ENCODE data around the gene ZC3H18. TPM values are rescaled to one million over a fixed set of nuclear protein-coding genes. Genes with fewer than 3 reads are reported as not detected.

Gene ZC3H18
- total and polyA plus RNA-seq, 2 of the 4 experiments (the other 2 are of a cell fraction) = 3.4 to 21.3 TPM

- no peak overlapping the region for H2BK15ac ChIP-seq (ENCODE audit: low read depth, low read length)
- TF ChIP-seq FOS (IDR thresholded peaks at IDR 0.05; ENCODE audit: low read depth, low read length) (no peak), NFE2L2 (IDR thresholded peaks at IDR 0.05; ENCODE audit: low read depth, low read length) (no peak), USF2 (IDR thresholded peaks at IDR 0.05; ENCODE audit: low read depth, low read length) (no peak), BHLHE40 (IDR thresholded peaks at IDR 0.05; ENCODE audit: low read depth, low read length) (no peak), SMC3 (IDR thresholded peaks at IDR 0.05; ENCODE audit: low read depth, low read length) (no peak), CHD1 (IDR thresholded peaks at IDR 0.05; ENCODE audit: low read depth, low read length) (no peak), MAFK (IDR thresholded peaks at IDR 0.05; ENCODE audit: low read depth, low read length) (no peak), MXI1 (IDR thresholded peaks at IDR 0.05; ENCODE audit: borderline replicate concordance, low read depth, low read length) (no peak), CTCF (conservative IDR thresholded peaks at IDR 0.05; ENCODE audit: low read depth, low read length) (no peak), RFX5 (IDR thresholded peaks at IDR 0.05; ENCODE audit: low read depth, low read length) (no peak), RAD21 (IDR thresholded peaks at IDR 0.05; ENCODE audit: low read length) (no peak), CEBPB (IDR thresholded peaks at IDR 0.05; ENCODE audit: low read depth, low read length) (no peak), RCOR1 (IDR thresholded peaks at IDR 0.05; ENCODE audit: insufficient replicate concordance, low read length) (no peak), MAZ (IDR thresholded peaks at IDR 0.05; ENCODE audit: borderline replicate concordance, low read depth, low read length) (no peak)
- 35% methylated on average over 2 of the region's 8 CpGs; no CpG with 5 or more reads in 1 of the 2 experiments for WGBS, 2 experiments (ENCODE audit: extremely low coverage in 2 of 2, insufficient read length in 1 of 2)
- no peaks in the 10 kb centered on the region for H3K4me1 ChIP-seq (ENCODE audit: control insufficient read depth, insufficient read depth, low read length)
- no peak overlapping the region for H4K8ac ChIP-seq (ENCODE audit: low read depth in 2 of 2, low read length in 2 of 2)
- in situ Hi-C loops (cut with MboI; ENCODE audit: low sequenced_read_pairs) (no loop called here), dilution Hi-C loops (cut with HindIII; ENCODE audit: low sequenced_read_pairs, unreplicated experiment) (no loop called here), intact Hi-C loops (cut with micrococcal nuclease) (no loop called here)
- H3K9me1 ChIP-seq (ENCODE audit: insufficient read depth, low read length) = no peaks in the 10 kb centered on the region
- DNase-seq (no peak), ATAC-seq (ENCODE audit: low read depth) (no peak)
- POLR2A ChIA-PET (ENCODE audit: unreplicated experiment) = no interaction called here
- no peak overlapping the region for H2AK9ac ChIP-seq (replicated peaks; ENCODE audit: low read depth, low read length, poor library complexity)
- no peaks in the 10 kb centered on the region for H4K20me1 ChIP-seq (ENCODE audit: insufficient read depth, low read length)
- no peak overlapping the region for H2BK120ac ChIP-seq (ENCODE audit: low read depth, low read length)
- CTCF ChIA-PET = no interaction called here
- H2BK20ac ChIP-seq (ENCODE audit: low read depth, low read length) = no peak overlapping the region
- H3K23ac ChIP-seq (ENCODE audit: low read depth, low read length) = no peak overlapping the region
- no peak overlapping the region for H3K4me2 ChIP-seq (ENCODE audit: low read depth, low read length)
- H2AK5ac ChIP-seq (ENCODE audit: low read depth, low read length) = no peak overlapping the region
- H3K9me3 ChIP-seq (ENCODE audit: control insufficient read depth, insufficient read depth, low read length) = peaks cover 34% of the 10 kb centered on the region
- H2BK5ac ChIP-seq (ENCODE audit: low read depth, low read length, poor library complexity, severe bottlenecking) = no peak overlapping the region
- H2AFZ ChIP-seq (replicated peaks; ENCODE audit: low read length, poor library complexity) = no peak overlapping the region
- H4K91ac ChIP-seq (ENCODE audit: insufficient read depth, low read depth, low read length) = no peak overlapping the region
- H3K18ac ChIP-seq (ENCODE audit: low read depth, low read length) = no peak overlapping the region
- no peak overlapping the region for H4K5ac ChIP-seq (ENCODE audit: low read depth, low read length)
- H3K79me1 ChIP-seq (ENCODE audit: low read depth in 1 of 2, low read length in 2 of 2) = no peaks in the 10 kb centered on the region
- no peak overlapping the region for H3K4ac ChIP-seq (ENCODE audit: low read depth, low read length)
- H3K56ac ChIP-seq (ENCODE audit: extremely low read depth, insufficient read depth, low read length) = no peak overlapping the region
- H3K14ac ChIP-seq (replicated peaks; ENCODE audit: low read depth, low read length) = no peak overlapping the region
- no peak overlapping the region for H3K27ac ChIP-seq (ENCODE audit: insufficient read depth, low read length)
- H3K36me3 ChIP-seq (ENCODE audit: control insufficient read depth, insufficient read depth, low read length) = no peaks in the 10 kb centered on the region
- BruUV-seq (replicated peaks) = no TSS peak
- no peak overlapping the region for H3K4me3 ChIP-seq (ENCODE audit: insufficient read depth, low read depth, low read length)
- H3K9ac ChIP-seq (ENCODE audit: low read depth, low read length) = no peak overlapping the region
- peaks cover 56% of the 10 kb centered on the region for H3K27me3 ChIP-seq (ENCODE audit: control insufficient read depth, insufficient read depth, low read length)
Observed at GRCh38 chr16:88543230-88543813, 26.9 kb upstream of the ZC3H18 start.
